Liver (tissue), 3 donors: ENCODE measurements around the gene KLF13.

Experiments
- EGR1 ChIP-seq, 2 donors: IDR thresholded peaks; 2 replicates each; pipeline ENCODE4 v1.6.1; 2016 to 2018; ENCODE audit warnings: antibody characterized with exemption in 2 of 2, low read depth in 2 of 2
- GABPA ChIP-seq, 2 donors: IDR thresholded peaks in 1 of 2; conservative IDR thresholded peaks in 1 of 2; 2 replicates each; pipeline ENCODE4 v1.6.1; 2016; ENCODE audit warnings: antibody characterized with exemption in 2 of 2, mild to moderate bottlenecking in 1 of 2, moderate library complexity in 1 of 2
- HNF4A ChIP-seq, 2 donors: conservative IDR thresholded peaks; 2 replicates each; pipeline ENCODE4 v1.6.1; 2016; ENCODE audit warnings: antibody characterized with exemption in 2 of 2, mild to moderate bottlenecking in 2 of 2
- HNF4G ChIP-seq: IDR thresholded peaks from 2 replicates; pipeline ENCODE4 v1.6.1; 2016; ENCODE audit warnings: antibody characterized with exemption
- JUND ChIP-seq, 2 donors: IDR thresholded peaks; 2 replicates each; pipeline ENCODE4 v1.6.1; 2016; ENCODE audit warnings: antibody characterized with exemption in 2 of 2
- RAD21 ChIP-seq, 2 donors: IDR thresholded peaks; 2 replicates each; pipeline ENCODE4 v1.6.1; 2016; ENCODE audit warnings: antibody characterized with exemption in 2 of 2, mild to moderate bottlenecking in 2 of 2
- TAF1 ChIP-seq: conservative IDR thresholded peaks from 2 replicates; pipeline ENCODE4 v1.6.1; 2016; ENCODE audit warnings: antibody characterized with exemption, mild to moderate bottlenecking
- YY1 ChIP-seq: IDR thresholded peaks from 2 replicates; pipeline ENCODE4 v1.6.1; 2016; ENCODE audit warnings: antibody characterized with exemption, mild to moderate bottlenecking
- TF ChIP-seq, protein P1 (sequence below): fragments of 150-350 bp; IDR thresholded peaks from 2 replicates; pipeline ENCODE4 v1.5.1; 2017; ENCODE audit warnings: improper control_type of control experiment, low read depth, low read length; ENCODE audit not compliant: missing input control
- TF ChIP-seq, protein P2 (sequence below): IDR thresholded peaks from 2 replicates; pipeline ENCODE4 v1.6.1; 2016; ENCODE audit warnings: antibody characterized with exemption
- TF ChIP-seq, protein P3 (sequence below): IDR thresholded peaks from 2 replicates; pipeline ENCODE4 v1.6.1; 2016; ENCODE audit warnings: antibody characterized with exemption, mild to moderate bottlenecking
- TF ChIP-seq, protein P4 (sequence below): IDR thresholded peaks from 2 replicates; pipeline ENCODE4 v1.6.1; 2016; ENCODE audit warnings: antibody characterized with exemption
- TF ChIP-seq, protein P5 (sequence below): IDR thresholded peaks from 2 replicates; pipeline ENCODE4 v1.6.1; 2016; ENCODE audit warnings: antibody characterized with exemption
- donor health status: healthy.
- donor health status: healthy.

DNA sequence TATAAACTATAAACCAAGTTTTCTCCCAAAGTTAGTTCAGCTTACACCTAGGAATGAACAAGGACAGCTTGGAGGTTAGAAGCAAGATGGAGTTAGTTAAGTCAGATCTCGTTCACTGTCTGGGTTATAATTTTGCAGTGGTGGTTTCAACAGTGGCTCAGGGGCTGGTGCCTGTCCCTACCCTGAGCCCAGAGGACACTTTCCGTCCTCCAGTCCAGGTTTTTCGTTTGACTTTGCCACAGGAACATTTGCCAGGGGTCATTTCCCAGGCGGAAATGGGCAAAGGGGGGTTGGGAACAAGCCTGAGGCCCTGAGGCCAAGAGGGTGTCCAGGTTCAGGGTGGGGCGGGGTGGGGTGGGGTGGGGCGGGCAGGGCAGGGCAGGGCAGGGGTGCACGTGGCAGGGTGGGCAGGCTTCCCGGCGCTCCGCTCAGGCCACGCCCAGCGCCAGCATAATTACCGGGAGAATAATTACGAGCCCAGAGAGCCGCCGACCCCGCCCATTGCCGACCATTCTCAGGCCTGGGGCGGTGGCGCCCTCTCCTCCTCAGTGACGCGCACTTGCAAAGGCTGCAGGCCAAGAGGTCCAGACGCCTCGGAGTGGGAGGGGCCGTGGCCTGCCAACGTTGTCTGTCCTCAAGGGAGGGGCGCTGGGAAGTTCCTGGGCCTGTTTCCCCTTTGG lies 70.4 kb downstream of the KLF13 start:
- TF ChIP-seq, protein P1, sequence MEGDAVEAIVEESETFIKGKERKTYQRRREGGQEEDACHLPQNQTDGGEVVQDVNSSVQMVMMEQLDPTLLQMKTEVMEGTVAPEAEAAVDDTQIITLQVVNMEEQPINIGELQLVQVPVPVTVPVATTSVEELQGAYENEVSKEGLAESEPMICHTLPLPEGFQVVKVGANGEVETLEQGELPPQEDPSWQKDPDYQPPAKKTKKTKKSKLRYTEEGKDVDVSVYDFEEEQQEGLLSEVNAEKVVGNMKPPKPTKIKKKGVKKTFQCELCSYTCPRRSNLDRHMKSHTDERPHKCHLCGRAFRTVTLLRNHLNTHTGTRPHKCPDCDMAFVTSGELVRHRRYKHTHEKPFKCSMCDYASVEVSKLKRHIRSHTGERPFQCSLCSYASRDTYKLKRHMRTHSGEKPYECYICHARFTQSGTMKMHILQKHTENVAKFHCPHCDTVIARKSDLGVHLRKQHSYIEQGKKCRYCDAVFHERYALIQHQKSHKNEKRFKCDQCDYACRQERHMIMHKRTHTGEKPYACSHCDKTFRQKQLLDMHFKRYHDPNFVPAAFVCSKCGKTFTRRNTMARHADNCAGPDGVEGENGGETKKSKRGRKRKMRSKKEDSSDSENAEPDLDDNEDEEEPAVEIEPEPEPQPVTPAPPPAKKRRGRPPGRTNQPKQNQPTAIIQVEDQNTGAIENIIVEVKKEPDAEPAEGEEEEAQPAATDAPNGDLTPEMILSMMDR: no peak
- peak; percentile 52 to 64 for TF ChIP-seq RAD21 (IDR thresholded peaks at IDR 0.05)
- TF ChIP-seq YY1: no peak
- peak; percentile 72 to 76 for TF ChIP-seq HNF4A (conservative IDR thresholded peaks at IDR 0.05)
- TF ChIP-seq EGR1 (IDR thresholded peaks at IDR 0.05; ENCODE audit: low read depth in 2 of 2): peak; percentile 46 to 81
- TF ChIP-seq, protein P2, sequence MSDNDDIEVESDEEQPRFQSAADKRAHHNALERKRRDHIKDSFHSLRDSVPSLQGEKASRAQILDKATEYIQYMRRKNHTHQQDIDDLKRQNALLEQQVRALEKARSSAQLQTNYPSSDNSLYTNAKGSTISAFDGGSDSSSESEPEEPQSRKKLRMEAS: no peak
- TF ChIP-seq HNF4G: no peak
- TF ChIP-seq TAF1: no peak
- TF ChIP-seq, protein P3, sequence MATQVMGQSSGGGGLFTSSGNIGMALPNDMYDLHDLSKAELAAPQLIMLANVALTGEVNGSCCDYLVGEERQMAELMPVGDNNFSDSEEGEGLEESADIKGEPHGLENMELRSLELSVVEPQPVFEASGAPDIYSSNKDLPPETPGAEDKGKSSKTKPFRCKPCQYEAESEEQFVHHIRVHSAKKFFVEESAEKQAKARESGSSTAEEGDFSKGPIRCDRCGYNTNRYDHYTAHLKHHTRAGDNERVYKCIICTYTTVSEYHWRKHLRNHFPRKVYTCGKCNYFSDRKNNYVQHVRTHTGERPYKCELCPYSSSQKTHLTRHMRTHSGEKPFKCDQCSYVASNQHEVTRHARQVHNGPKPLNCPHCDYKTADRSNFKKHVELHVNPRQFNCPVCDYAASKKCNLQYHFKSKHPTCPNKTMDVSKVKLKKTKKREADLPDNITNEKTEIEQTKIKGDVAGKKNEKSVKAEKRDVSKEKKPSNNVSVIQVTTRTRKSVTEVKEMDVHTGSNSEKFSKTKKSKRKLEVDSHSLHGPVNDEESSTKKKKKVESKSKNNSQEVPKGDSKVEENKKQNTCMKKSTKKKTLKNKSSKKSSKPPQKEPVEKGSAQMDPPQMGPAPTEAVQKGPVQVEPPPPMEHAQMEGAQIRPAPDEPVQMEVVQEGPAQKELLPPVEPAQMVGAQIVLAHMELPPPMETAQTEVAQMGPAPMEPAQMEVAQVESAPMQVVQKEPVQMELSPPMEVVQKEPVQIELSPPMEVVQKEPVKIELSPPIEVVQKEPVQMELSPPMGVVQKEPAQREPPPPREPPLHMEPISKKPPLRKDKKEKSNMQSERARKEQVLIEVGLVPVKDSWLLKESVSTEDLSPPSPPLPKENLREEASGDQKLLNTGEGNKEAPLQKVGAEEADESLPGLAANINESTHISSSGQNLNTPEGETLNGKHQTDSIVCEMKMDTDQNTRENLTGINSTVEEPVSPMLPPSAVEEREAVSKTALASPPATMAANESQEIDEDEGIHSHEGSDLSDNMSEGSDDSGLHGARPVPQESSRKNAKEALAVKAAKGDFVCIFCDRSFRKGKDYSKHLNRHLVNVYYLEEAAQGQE: peak; percentile 25
- TF ChIP-seq GABPA (IDR thresholded peaks at IDR 0.05 in 1 of 2, conservative IDR thresholded peaks at IDR 0.05 in 1 of 2): peak in 1 of 2 donors; percentile 60
- TF ChIP-seq, protein P4, sequence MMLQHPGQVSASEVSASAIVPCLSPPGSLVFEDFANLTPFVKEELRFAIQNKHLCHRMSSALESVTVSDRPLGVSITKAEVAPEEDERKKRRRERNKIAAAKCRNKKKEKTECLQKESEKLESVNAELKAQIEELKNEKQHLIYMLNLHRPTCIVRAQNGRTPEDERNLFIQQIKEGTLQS: no peak
- TF ChIP-seq JUND (IDR thresholded peaks at IDR 0.05): no peak
- TF ChIP-seq, protein P5, sequence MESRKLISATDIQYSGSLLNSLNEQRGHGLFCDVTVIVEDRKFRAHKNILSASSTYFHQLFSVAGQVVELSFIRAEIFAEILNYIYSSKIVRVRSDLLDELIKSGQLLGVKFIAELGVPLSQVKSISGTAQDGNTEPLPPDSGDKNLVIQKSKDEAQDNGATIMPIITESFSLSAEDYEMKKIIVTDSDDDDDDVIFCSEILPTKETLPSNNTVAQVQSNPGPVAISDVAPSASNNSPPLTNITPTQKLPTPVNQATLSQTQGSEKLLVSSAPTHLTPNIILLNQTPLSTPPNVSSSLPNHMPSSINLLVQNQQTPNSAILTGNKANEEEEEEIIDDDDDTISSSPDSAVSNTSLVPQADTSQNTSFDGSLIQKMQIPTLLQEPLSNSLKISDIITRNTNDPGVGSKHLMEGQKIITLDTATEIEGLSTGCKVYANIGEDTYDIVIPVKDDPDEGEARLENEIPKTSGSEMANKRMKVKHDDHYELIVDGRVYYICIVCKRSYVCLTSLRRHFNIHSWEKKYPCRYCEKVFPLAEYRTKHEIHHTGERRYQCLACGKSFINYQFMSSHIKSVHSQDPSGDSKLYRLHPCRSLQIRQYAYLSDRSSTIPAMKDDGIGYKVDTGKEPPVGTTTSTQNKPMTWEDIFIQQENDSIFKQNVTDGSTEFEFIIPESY: peak; percentile 32
